HG02798 (cell line): ENCODE results near the gene GDNF.
"Not testable (repeated sequence)": the region's sequence is repeated elsewhere in the genome, so short reads cannot be mapped to it uniquely, and the experiment has no call there.

ENCODE experiments used
- ATAC-seq: cut with Tn5 transposase; IDR thresholded peaks from one replicate; pipeline ENCODE4 v1.9.1; 2021; ENCODE audit warnings: mild to moderate bottlenecking; ENCODE audit not compliant: unreplicated experiment, poor library complexity

The GDNF gene

GRCh38 chr5:37823433-37824152 is 16.2 kb downstream of the GDNF start:
- ATAC-seq = no peak

- no peak for ATAC-seq
These were observed 23.0 kb downstream of the GDNF start for GRCh38 chr5:37816883-37817282.

- no peak for ATAC-seq
These were observed 23.5 kb downstream of the GDNF start for GRCh38 chr5:37816331-37816730.

- no peak for ATAC-seq
These were observed 23.9 kb downstream of the GDNF start for GRCh38 chr5:37815913-37816312.

- peak; percentile 43 for ATAC-seq
These were observed 25.1 kb downstream of the GDNF start for GRCh38 chr5:37814699-37815098.

GRCh38 chr5:37812365-37812764 is 27.5 kb downstream of the GDNF start:
- no peak for ATAC-seq

- ATAC-seq = no peak
These were observed 28.0 kb downstream of the GDNF start for GRCh38 chr5:37811866-37812265.

- ATAC-seq = no peak
These were observed 29.5 kb downstream of the GDNF start for GRCh38 chr5:37810311-37810710.

GRCh38 chr5:37808945-37809344 is 30.9 kb downstream of the GDNF start:
- no peak for ATAC-seq

- ATAC-seq = no peak
These were observed 32.1 kb downstream of the GDNF start for GRCh38 chr5:37807621-37808301.

GRCh38 chr5:37807015-37807414 is 32.8 kb downstream of the GDNF start:
- ATAC-seq = peak; percentile 31

- ATAC-seq = no peak
These were observed 33.4 kb downstream of the GDNF start for GRCh38 chr5:37806476-37806875.

- ATAC-seq = no peak
These were observed 33.8 kb downstream of the GDNF start for GRCh38 chr5:37806016-37806415.

- ATAC-seq = no peak
These were observed 35.4 kb downstream of the GDNF start for GRCh38 chr5:37804401-37804800.

- no peak for ATAC-seq
These were observed 36.4 kb downstream of the GDNF start for GRCh38 chr5:37803487-37803886.

- ATAC-seq = no peak
These were observed 38.3 kb downstream of the GDNF start for GRCh38 chr5:37801521-37801920.

GRCh38 chr5:37799865-37800421 is 39.9 kb downstream of the GDNF start:
- peak; percentile 31 for ATAC-seq

- ATAC-seq = not testable (repeated sequence)
These were observed 43.4 kb downstream of the GDNF start for GRCh38 chr5:37796435-37796834.

- ATAC-seq = not testable (repeated sequence)
These were observed 44.5 kb downstream of the GDNF start for GRCh38 chr5:37795292-37795691.

- ATAC-seq = no peak
These were observed 46.7 kb downstream of the GDNF start for GRCh38 chr5:37792975-37793631.

GRCh38 chr5:37791321-37791720 is 48.5 kb downstream of the GDNF start:
- no peak for ATAC-seq
